ENCODE data around the gene GPR18. TPM values are rescaled to one million over a fixed set of nuclear protein-coding genes. Genes with fewer than 3 reads are reported as not detected.

Gene GPR18
- polyA plus RNA-seq, 1 donor (not counting 4 experiments of a cell fraction or from before 2014, with no cell fraction given) = not detected

GRCh38 chr13:99256709-99257108, 1.5 kb downstream of the GPR18 start:
- Histone ChIP-seq H4K20me1 (ENCODE audit: control insufficient read depth, extremely low read depth, insufficient read depth, low read length) (no peaks in the 10 kb centered on the region), H3K36me3 (ENCODE audit: control insufficient read depth in 2 of 2, extremely low read depth in 1 of 2, insufficient read depth in 2 of 2, low read length in 2 of 2) (peaks cover 3 to 7% of the 10 kb centered on the region in 2 experiments), H3K4me2 (ENCODE audit: control insufficient read depth, extremely low read depth, insufficient read depth, low read depth, low read length) (no peak overlapping the region), H3K9me1 (ENCODE audit: control insufficient read depth, extremely low read depth, insufficient read depth, low read length) (no peaks in the 10 kb centered on the region), H3K27me3 (ENCODE audit: control insufficient read depth, extremely low read depth, insufficient read depth, low read length) (no peaks in the 10 kb centered on the region), H2AFZ (ENCODE audit: control insufficient read depth, low read length) (no peak overlapping the region), H3K27ac (ENCODE audit: control insufficient read depth, insufficient read depth, low read length) (no peak overlapping the region), H3K4me3 (ENCODE audit: control insufficient read depth in 2 of 3, extremely low read depth in 1 of 3, insufficient read depth in 2 of 3, low read depth in 1 of 3, low read length in 3 of 3) (no peak overlapping the region), H3K4me1 (ENCODE audit: control insufficient read depth, extremely low read depth, insufficient read depth, low read length) (no peaks in the 10 kb centered on the region), H3K9me3 (ENCODE audit: control insufficient read depth, low read depth, low read length) (no peaks in the 10 kb centered on the region), H3K79me2 (ENCODE audit: control insufficient read depth, insufficient read depth, low read length) (peaks cover 3% of the 10 kb centered on the region), H3K9ac (ENCODE audit: control insufficient read depth, extremely low read depth, insufficient read depth, low read length) (no peak overlapping the region)
- DNase-seq (ENCODE audit: low read depth, low spot score) = no peak
- FAIRE-seq = no peak
- dilution Hi-C loops (cut with MboI; ENCODE audit: extremely low pct_ligation_motif_present, low sequenced_read_pairs) = no loop called here
- TF ChIP-seq EZH2 (IDR thresholded peaks at IDR 0.05; ENCODE audit: low read length) (no peak), CTCF (optimal IDR thresholded peaks at IDR 0.05 in 1 of 3, IDR thresholded peaks at IDR 0.05 in 1 of 3, conservative IDR thresholded peaks at IDR 0.05 in 1 of 3; ENCODE audit: extremely low read depth in 1 of 3, insufficient read depth in 2 of 3, low read length in 3 of 3) (no peak)

GRCh38 chr13:99256283-99256682, 1.9 kb downstream of the GPR18 start:
- Histone ChIP-seq H3K9ac (ENCODE audit: control insufficient read depth, extremely low read depth, insufficient read depth, low read length) (no peak overlapping the region), H3K27ac (ENCODE audit: control insufficient read depth, insufficient read depth, low read length) (no peak overlapping the region), H4K20me1 (ENCODE audit: control insufficient read depth, extremely low read depth, insufficient read depth, low read length) (no peaks in the 10 kb centered on the region), H3K79me2 (ENCODE audit: control insufficient read depth, insufficient read depth, low read length) (peaks cover 5% of the 10 kb centered on the region), H3K4me1 (ENCODE audit: control insufficient read depth, extremely low read depth, insufficient read depth, low read length) (no peaks in the 10 kb centered on the region), H3K9me3 (ENCODE audit: control insufficient read depth, low read depth, low read length) (no peaks in the 10 kb centered on the region), H3K4me2 (ENCODE audit: control insufficient read depth, extremely low read depth, insufficient read depth, low read depth, low read length) (no peak overlapping the region), H2AFZ (ENCODE audit: control insufficient read depth, low read length) (no peak overlapping the region), H3K4me3 (ENCODE audit: control insufficient read depth in 2 of 3, extremely low read depth in 1 of 3, insufficient read depth in 2 of 3, low read depth in 1 of 3, low read length in 3 of 3) (no peak overlapping the region), H3K9me1 (ENCODE audit: control insufficient read depth, extremely low read depth, insufficient read depth, low read length) (no peaks in the 10 kb centered on the region), H3K27me3 (ENCODE audit: control insufficient read depth, extremely low read depth, insufficient read depth, low read length) (no peaks in the 10 kb centered on the region), H3K36me3 (ENCODE audit: control insufficient read depth in 2 of 2, extremely low read depth in 1 of 2, insufficient read depth in 2 of 2, low read length in 2 of 2) (peaks cover 4 to 5% of the 10 kb centered on the region in 2 experiments)
- TF ChIP-seq CTCF (optimal IDR thresholded peaks at IDR 0.05 in 1 of 3, IDR thresholded peaks at IDR 0.05 in 1 of 3, conservative IDR thresholded peaks at IDR 0.05 in 1 of 3; ENCODE audit: extremely low read depth in 1 of 3, insufficient read depth in 2 of 3, low read length in 3 of 3) (no peak), EZH2 (IDR thresholded peaks at IDR 0.05; ENCODE audit: low read length) (no peak)
- dilution Hi-C loops (cut with MboI; ENCODE audit: extremely low pct_ligation_motif_present, low sequenced_read_pairs) = no loop called here
- FAIRE-seq = no peak
- DNase-seq (ENCODE audit: low read depth, low spot score) = no peak

Measured in keratinocyte (primary cell).